Tibial nerve (tissue), 4 donors: Measurements from ENCODE around the gene ROR1. TPM values are rescaled to one million over a fixed set of nuclear protein-coding genes. Genes with fewer than 3 reads are reported as not detected.

ENCODE experiments used
- DNase-seq, 2 donors: peaks; one replicate each; pipeline ENCODE4 v3.0.0-alpha.2; 2019; ENCODE audit warnings: low spot score in 2 of 2
- H3K27ac ChIP-seq, 4 donors: fragments of 200-600 bp; sonication (generic) in 3 of 4; one replicate each; pipeline ENCODE4 v1.5.1; 2017 to 2019; ENCODE audit warnings: mild to moderate bottlenecking in 1 of 4
- H3K27me3 ChIP-seq, 2 donors: fragments of 200-600 bp; sonication (generic) in 1 of 2; one replicate each; pipeline versions ENCODE4 v1.5.1 to v1.6.0; 2017 to 2019
- H3K36me3 ChIP-seq, 3 donors: fragments of 200-600 bp; sonication (generic); one replicate each; pipeline ENCODE4 v1.5.1; 2018 to 2019
- H3K4me1 ChIP-seq, 4 donors: fragments of 200-600 bp; sonication (generic) in 3 of 4; one replicate each; pipeline ENCODE4 v1.5.1; 2017 to 2019
- H3K4me3 ChIP-seq, 4 donors: fragments of 200-600 bp; sonication (generic) in 3 of 4; one replicate each; pipeline ENCODE4 v1.5.1; 2017 to 2019; ENCODE audit warnings: mild to moderate bottlenecking in 1 of 4, moderate library complexity in 1 of 4
- H3K9me3 ChIP-seq, 4 donors: fragments of 200-600 bp; sonication (generic) in 3 of 4; one replicate each; pipeline ENCODE4 v1.5.1; 2017 to 2019
- EP300 ChIP-seq, 2 donors: sonication (generic); formaldehyde crosslinking; IDR thresholded peaks; one replicate each; pipeline ENCODE4 v1.6.1; 2017; ENCODE audit warnings: antibody characterized with exemption in 2 of 2, mild to moderate bottlenecking in 1 of 2
- POLR2A ChIP-seq, 2 donors: fragments of 450-650 bp; IDR thresholded peaks; one replicate each; pipeline ENCODE4 v1.6.1; 2017; ENCODE audit warnings: antibody characterized with exemption in 2 of 2, mild to moderate bottlenecking in 2 of 2, moderate library complexity in 2 of 2
- WGBS, 2 donors: methylation state at CpG; one replicate each; pipeline ENCODE4 v1.1.5; 2018; 5-methylcytosine and 5-hydroxymethylcytosine counted together
- total RNA-seq, 4 donors: library from RNA; depleted of rRNA; stranded (reverse); fragments of >200 nt; gene quantifications; one replicate each; pipeline ENCODE4 v1.1.0, GENCODE V29; 2016
- TF ChIP-seq, protein P1 (sequence below), 5 experiments: fragments of 200-600 bp in 3 of 5; fragments of 450-650 bp in 2 of 5; sonication (generic) in 3 of 5; IDR thresholded peaks; one replicate each; pipeline ENCODE4 v1.5.1; 2016 to 2019; ENCODE audit warnings: antibody characterized with exemption in 5 of 5, mild to moderate bottlenecking in 3 of 5, moderate library complexity in 2 of 5

Gene ROR1
- total RNA-seq, 4 donors from 2014 or later: 10.5 to 47.7 (median 43.7) TPM

DNA sequence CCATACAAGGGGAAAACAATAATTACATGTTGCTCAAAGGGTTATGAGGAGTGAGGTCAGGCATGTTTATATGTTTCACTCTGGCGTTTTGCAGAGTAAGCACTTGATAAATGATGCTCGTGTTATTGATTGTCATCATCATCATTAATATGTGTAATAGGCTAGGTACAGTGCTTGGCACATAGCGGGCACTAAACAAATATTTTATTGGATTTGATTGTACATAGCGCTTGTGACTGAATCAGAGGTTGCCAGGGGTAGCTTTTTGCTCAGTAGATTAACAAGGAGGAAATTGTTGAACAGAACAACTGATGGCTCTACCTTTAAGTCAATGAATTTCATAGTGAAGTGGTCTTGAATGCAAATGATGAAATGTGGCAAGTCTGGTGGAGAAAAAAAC, 91.7 kb downstream of the ROR1 start:
- TF ChIP-seq EP300 (IDR thresholded peaks at IDR 0.05) (no peak), POLR2A (IDR thresholded peaks at IDR 0.05) (no peak)
- TF ChIP-seq, protein P1, sequence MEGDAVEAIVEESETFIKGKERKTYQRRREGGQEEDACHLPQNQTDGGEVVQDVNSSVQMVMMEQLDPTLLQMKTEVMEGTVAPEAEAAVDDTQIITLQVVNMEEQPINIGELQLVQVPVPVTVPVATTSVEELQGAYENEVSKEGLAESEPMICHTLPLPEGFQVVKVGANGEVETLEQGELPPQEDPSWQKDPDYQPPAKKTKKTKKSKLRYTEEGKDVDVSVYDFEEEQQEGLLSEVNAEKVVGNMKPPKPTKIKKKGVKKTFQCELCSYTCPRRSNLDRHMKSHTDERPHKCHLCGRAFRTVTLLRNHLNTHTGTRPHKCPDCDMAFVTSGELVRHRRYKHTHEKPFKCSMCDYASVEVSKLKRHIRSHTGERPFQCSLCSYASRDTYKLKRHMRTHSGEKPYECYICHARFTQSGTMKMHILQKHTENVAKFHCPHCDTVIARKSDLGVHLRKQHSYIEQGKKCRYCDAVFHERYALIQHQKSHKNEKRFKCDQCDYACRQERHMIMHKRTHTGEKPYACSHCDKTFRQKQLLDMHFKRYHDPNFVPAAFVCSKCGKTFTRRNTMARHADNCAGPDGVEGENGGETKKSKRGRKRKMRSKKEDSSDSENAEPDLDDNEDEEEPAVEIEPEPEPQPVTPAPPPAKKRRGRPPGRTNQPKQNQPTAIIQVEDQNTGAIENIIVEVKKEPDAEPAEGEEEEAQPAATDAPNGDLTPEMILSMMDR (IDR thresholded peaks at IDR 0.05): no peak
- peaks cover 0 to 44% (median 0%) of the 10 kb centered on the region in 4 donors for H3K4me1 ChIP-seq
- DNase-seq: no peak
- no peaks in the 10 kb centered on the region for H3K9me3 ChIP-seq
- peak overlapping the region in 1 of 4 donors; percentile 13 for H3K27ac ChIP-seq
- 75 to 79% methylated on average over 4 of the region's 4 CpGs for WGBS, 2 donors
- H3K27me3 ChIP-seq: no peaks in the 10 kb centered on the region
- H3K36me3 ChIP-seq: no peaks in the 10 kb centered on the region
- H3K4me3 ChIP-seq: no peak overlapping the region

DNA sequence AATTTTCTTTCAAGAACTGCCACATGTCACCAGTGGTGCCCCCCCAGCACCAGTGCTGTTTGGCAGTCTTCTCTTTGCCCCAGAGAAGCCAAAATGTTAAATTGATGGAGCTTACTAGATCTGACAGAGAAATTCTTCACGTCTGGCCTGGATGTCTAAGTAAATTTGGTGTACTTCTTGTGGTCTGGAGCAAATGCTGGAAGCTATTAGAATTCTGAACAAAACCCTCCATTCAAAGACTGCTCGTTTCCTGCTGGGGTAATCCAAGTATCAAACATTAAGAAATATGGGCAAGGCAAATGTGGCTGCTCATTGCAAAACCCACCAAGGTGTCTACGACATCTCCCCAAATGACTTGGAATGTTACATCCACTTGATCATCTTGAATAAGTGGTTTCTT, 92.3 kb downstream of the ROR1 start:
- WGBS, 2 donors: 42 to 54% methylated on average over 3 of the region's 3 CpGs

DNA sequence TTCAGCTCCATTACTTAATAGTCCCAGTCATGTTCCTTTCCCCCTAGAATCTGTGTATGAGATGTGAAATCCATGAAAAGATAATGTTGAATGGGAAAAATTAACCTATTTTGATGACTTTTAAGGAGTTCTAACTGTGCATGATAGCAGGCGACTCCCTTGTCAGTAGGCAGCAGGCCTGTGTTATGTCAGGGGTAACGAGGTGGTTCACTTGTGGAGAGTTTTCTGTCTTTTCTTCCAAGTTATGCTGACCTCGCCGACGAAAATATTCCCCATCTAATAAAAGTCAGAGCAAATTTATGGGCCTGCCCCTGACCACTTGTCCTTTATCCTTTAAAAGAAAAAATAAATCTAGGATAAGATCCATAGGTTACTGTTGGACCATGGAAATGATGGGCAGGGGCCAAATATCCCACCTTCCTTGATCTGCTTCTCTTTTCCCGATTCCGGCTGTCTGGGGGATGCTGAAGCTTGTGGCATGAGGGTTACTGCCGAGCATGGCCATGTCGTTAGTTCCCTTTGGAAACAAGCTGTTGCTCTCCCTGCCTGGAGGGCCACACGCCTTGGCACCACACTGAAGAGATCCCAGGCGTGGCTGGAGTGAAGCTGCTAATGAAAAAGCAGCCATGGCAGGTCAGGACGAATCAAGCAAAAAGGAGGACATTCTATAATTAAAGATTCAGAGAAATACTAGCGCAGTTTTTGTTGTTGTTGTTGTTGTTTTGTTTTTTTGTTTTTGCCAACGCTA, 93.8 kb downstream of the ROR1 start:
- WGBS, 2 donors: 81 to 83% methylated on average over 14 of the region's 14 CpGs
- no peaks in the 10 kb centered on the region for H3K27me3 ChIP-seq
- no peak for DNase-seq
- no peak overlapping the region for H3K27ac ChIP-seq
- no peak overlapping the region for H3K4me3 ChIP-seq
- TF ChIP-seq, protein P1 (IDR thresholded peaks at IDR 0.05): no peak
- TF ChIP-seq EP300 (IDR thresholded peaks at IDR 0.05) (no peak), POLR2A (IDR thresholded peaks at IDR 0.05) (no peak)
- H3K4me1 ChIP-seq: peaks cover 0 to 31% (median 0%) of the 10 kb centered on the region in 4 donors
- H3K36me3 ChIP-seq: no peaks in the 10 kb centered on the region
- H3K9me3 ChIP-seq: no peaks in the 10 kb centered on the region

More for the DNA sequence above, 92.3 kb downstream of the ROR1 start:
- peaks cover 0 to 40% (median 0%) of the 10 kb centered on the region in 4 donors for H3K4me1 ChIP-seq
- no peaks in the 10 kb centered on the region for H3K27me3 ChIP-seq
- no peak overlapping the region for H3K4me3 ChIP-seq
- DNase-seq: no peak
- TF ChIP-seq, protein P1 (IDR thresholded peaks at IDR 0.05): no peak
- TF ChIP-seq EP300 (IDR thresholded peaks at IDR 0.05): no peak
- no peak for TF ChIP-seq POLR2A (IDR thresholded peaks at IDR 0.05)
- peak overlapping the region in 1 of 4 donors; percentile 13 for H3K27ac ChIP-seq
- H3K9me3 ChIP-seq: no peaks in the 10 kb centered on the region
- no peaks in the 10 kb centered on the region for H3K36me3 ChIP-seq

DNA sequence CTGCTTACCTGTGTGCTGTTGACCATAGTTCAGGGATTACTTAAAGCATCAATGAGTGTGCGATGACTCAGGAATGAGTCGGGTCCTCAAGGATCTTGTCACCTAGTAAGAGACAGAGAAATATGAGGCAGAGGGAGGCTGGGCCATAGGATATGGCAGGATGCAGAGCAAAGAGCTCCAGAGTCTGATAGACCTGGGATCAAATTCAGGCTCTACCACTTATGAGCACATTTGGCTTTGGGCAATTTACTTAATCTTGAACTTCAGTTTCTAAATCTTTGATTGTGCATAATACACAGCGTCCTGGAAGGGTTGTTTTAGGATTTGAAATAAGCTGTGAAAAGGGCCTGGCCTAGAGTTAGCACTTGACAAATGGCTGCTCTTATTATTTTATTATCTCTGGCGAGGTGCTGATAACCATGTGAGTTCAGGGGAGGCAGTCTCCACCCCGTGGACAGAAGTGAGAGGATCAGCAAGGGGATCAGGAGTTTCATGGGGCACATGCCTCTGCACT, 94.5 kb downstream of the ROR1 start:
- Histone ChIP-seq H3K4me1 (peaks cover 0 to 36% (median 0%) of the 10 kb centered on the region in 4 donors), H3K36me3 (no peaks in the 10 kb centered on the region), H3K4me3 (no peak overlapping the region), H3K27ac (no peak overlapping the region), H3K27me3 (no peaks in the 10 kb centered on the region), H3K9me3 (no peaks in the 10 kb centered on the region)
- WGBS, 2 donors: 69 to 70% methylated on average over 5 of the region's 5 CpGs
- no peak for DNase-seq
- no peak for TF ChIP-seq POLR2A (IDR thresholded peaks at IDR 0.05)
- TF ChIP-seq, protein P1 (IDR thresholded peaks at IDR 0.05): no peak
- TF ChIP-seq EP300 (IDR thresholded peaks at IDR 0.05): no peak

DNA sequence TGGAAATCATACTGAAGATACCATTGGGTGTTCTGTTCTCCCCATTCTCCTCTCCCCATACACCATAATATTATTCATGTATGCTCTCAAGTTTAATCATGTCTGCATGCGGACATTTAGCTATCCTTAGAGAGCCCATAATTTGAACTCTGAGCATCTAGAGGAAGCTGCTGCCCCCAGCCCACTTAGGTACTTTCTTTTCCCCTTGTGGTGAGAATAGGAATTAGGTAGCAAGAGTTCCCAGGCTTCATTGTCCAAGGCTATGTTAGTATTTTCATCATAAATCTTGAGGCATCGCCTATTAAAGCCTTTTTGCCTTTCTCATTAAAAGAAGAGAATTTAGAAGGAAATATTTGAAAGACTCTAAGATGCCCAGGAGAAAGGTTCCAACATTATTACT, 96.3 kb downstream of the ROR1 start:
- TF ChIP-seq EP300 (IDR thresholded peaks at IDR 0.05): no peak
- Histone ChIP-seq H3K4me3 (no peak overlapping the region), H3K27ac (no peak overlapping the region), H3K9me3 (no peaks in the 10 kb centered on the region), H3K4me1 (peaks cover 0 to 47% (median 0%) of the 10 kb centered on the region in 4 donors), H3K27me3 (no peaks in the 10 kb centered on the region), H3K36me3 (no peaks in the 10 kb centered on the region)
- 97 to 99% methylated on average over 2 of the region's 2 CpGs for WGBS, 2 donors
- no peak for DNase-seq
